RKO (cell line): ENCODE measurements around the gene TAS2R13.

Experiments used
- DNase-seq: peaks from one replicate; pipeline ENCODE4 v3.0.0-alpha.2; 2016; ENCODE audit warnings: low spot score

TAS2R13 gene, protein sequence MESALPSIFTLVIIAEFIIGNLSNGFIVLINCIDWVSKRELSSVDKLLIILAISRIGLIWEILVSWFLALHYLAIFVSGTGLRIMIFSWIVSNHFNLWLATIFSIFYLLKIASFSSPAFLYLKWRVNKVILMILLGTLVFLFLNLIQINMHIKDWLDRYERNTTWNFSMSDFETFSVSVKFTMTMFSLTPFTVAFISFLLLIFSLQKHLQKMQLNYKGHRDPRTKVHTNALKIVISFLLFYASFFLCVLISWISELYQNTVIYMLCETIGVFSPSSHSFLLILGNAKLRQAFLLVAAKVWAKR

DNA sequence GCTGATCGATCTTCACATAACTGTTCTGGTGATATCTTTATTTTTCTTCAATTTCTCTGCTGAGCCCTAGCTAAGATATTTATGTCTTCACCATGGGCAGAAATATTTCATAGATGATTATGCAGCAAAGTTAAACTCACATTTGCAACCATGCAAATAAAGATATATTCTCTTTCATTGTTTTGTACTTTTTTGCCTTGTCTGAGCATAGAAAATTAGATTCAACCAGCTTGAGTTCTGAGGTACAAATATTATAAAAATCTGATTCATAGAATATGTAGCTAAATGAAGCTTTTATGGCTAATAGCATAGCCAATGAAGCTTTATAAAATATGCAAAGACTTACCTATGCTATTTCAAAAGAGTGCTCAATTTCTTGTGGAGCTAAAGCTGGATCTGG, at the start of gene TAS2R13:
Gene TAS2R13 (minus strand): TSS at position 101 of the 400 bp plus-strand sequence. CDS start 264 bp downstream, outside the sequence.
- no peak for DNase-seq

DNA sequence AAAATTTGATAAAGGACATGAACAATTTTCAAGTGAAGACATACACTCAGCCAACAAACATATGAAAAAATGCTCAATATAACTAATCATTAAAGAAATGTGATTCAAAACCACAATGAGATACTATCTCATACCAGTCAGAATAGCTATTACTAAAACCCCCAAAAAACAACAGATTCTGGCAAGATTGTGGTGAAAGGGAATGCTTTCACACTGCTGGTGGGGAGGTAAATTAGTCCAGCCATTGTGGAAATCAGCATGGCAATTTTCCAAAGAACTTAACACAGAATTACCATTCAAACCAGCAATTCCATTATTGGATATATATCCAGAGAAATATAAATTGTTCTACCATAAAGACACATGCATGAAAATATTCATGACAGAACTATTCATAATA, 48.4 kb upstream of the TAS2R13 start:
- no peak for DNase-seq

DNA sequence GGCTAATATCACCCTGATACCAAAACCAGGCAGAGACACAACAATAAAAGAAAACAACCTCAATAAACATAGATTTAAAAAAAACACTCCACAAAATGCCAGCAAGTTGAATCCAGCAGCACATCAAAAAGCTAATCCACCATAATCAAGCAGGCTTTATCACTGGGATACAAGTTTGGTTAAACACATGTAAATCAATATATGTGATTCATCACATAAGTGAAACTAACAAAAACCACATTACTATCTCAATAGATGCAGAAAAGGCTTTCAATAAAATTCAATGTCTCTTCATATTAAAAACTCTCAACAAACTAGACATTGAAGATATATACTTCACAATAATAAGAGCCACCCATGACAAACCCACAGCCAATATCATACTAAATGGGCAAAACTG, 46.7 kb upstream of the TAS2R13 start:
- no peak for DNase-seq

- DNase-seq = no peak
Measured at GRCh38 chr12:10952645-10953044, 43.3 kb upstream of the TAS2R13 start.

GRCh38 chr12:10943167-10943566, 33.8 kb upstream of the TAS2R13 start:
- DNase-seq = no peak

DNA sequence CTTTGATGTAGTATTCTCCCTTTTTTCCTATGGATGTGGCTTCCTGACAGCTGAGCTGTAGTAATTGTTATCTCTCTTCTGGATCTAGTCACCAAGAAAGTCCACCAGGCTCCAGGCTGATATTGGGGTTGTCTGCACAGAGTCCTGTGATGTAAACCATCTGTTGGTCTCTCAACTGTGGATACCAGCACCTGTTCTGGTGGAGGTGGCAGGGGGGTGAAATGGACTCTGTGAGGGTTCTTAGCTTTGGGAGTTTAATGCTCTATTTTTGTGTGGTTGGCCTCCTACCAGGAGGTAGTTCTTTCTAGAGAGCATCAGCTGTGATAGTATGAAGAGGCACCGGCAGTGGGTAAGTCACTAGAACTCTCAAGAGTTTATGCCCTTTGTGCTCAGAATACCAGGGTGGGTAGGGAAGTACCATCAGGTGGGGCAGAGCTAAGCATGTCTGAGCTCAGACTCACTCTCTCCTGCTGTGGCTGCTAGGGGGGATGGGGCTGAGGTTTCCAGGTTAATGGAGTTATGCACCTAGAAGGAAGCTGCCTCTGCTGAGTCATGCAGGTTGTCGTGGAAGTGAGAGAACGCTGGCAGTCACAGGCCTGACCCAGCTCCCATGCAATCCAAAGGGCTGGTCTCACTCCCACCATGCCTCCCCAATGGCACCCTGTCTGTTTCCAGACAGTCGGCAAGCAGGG, 32.7 kb upstream of the TAS2R13 start:
- DNase-seq = no peak

GRCh38 chr12:10941369-10941768, 32.0 kb upstream of the TAS2R13 start:
- DNase-seq = no peak

DNA sequence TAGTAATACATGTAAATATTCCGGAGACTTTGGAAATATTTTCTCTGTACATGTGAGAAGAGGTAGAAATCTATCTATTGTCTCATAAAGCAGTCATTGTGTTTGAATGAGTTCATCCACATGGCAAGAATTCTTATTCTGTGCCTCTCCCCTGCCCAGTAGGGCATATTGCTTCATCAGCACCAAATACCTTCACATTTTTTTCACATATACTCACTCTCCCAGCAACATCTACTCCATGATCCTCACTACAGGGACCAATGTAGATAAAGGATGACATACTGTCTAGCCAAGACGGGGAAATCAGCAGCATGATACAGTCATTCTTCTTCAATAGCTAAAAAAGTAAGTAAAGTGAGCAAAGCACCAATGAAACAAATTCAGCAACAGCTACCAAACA, 31.0 kb upstream of the TAS2R13 start:
- DNase-seq = peak; percentile 5

GRCh38 chr12:10939163-10939562, 29.8 kb upstream of the TAS2R13 start, which contains the start of gene TAS2R14:
Gene TAS2R14, minus strand, starts transcription at chr12:10939263. Its CDS starts 56 bp downstream, at chr12:10939207.
- no peak for DNase-seq

- DNase-seq = no peak
Measured at GRCh38 chr12:10936506-10936905, 27.1 kb upstream of the TAS2R13 start.

DNA sequence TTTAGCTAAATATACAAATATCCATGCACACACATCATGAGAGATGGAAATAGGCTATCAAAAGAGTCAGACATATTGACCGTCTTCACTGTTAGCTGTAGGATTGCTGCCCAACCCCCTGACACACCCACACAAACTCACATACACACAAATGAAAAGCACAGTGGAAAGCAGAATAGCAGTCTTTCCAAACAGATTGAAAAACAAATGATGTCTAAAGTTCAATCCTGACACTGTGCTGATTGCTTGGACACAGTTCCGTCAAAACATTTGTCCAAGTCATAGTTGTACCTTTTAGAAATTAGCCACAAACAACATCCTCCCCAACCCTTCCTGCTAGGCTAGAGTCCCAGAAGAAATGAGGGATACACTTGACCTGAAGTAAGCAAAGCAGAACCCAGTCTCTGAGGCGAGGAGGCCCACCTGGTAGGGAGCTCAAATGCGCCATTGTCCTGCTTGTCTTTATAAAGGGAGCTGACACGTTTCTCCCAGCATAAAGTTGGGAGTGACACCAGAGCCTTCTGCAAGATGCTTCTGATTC, 19.5 kb upstream of the TAS2R13 start, which contains the start of gene PRH2:
Gene PRH2 (plus strand): TSS at position 491 of the 541 bp plus-strand sequence. CDS start 38 bp downstream, at position 529.
- no peak for DNase-seq

GRCh38 chr12:10926269-10926668, 16.9 kb upstream of the TAS2R13 start:
- no peak for DNase-seq

- DNase-seq = no peak
Measured at GRCh38 chr12:10919809-10920208, 10.4 kb upstream of the TAS2R13 start.

- no peak for DNase-seq
Measured at GRCh38 chr12:10910380-10910779, 1.0 kb upstream of the TAS2R13 start.

GRCh38 chr12:10904686-10905085, 4.7 kb downstream of the TAS2R13 start:
- no peak for DNase-seq

- peak; percentile 1 for DNase-seq
Measured at GRCh38 chr12:10901427-10901826, 7.9 kb downstream of the TAS2R13 start.

DNA sequence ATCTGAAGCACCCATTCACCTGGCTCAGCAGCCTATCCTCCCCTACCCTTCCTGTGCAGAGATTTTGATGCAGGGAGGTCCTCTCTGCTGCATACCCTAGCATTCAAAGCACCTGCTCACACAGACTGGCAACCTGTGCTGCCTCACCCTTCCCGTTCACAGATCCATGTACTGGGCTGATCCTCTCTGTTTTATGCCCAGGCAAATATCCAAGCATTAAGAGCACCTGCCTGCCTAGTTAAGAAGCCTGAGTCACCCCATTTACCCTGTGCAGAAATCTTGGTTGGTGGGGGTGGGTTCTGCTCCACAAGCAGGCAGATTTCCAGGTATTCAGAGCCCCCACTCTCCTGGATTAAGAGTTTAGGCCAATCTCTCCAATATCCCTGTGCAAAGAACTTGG, 8.4 kb downstream of the TAS2R13 start:
- DNase-seq = no peak

- DNase-seq = no peak
Measured at GRCh38 chr12:10900530-10900929, 8.8 kb downstream of the TAS2R13 start.

- DNase-seq = no peak
Measured at GRCh38 chr12:10896854-10897253, 12.5 kb downstream of the TAS2R13 start.

GRCh38 chr12:10891937-10892336, 17.4 kb downstream of the TAS2R13 start:
- no peak for DNase-seq

DNA sequence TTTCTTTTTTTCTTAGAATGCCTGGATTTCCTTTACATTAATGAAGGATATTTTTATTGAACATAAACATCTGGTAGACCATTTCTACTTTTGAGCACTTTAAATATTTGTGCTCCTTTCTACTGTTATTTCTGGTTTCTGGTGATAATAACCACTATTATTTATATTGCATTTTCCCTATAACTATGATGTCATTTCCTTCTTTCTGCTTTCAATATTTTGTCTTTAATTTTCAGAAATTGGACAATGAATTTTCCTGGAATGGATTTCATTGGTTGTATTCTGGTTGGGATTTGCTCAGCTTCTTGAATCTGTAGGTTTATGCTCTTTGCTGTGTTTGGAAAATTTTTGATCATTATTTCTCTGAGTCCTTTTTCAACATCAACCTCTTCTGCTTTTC, 20.1 kb downstream of the TAS2R13 start:
- DNase-seq = no peak

- no peak for DNase-seq
Measured at GRCh38 chr12:10884086-10884725, 25.2 kb downstream of the TAS2R13 start, which contains the start of gene PRH1. Gene PRH1, minus strand, starts transcription at chr12:10884255. Its CDS starts 38 bp downstream, at chr12:10884217.
